Airway epithelial cell (primary cell): Measurements from ENCODE around the gene RNU4-1. TPM values are rescaled to one million over a fixed set of nuclear protein-coding genes. Genes with fewer than 3 reads are reported as not detected.

ENCODE experiments used
- total RNA-seq: library from RNA; depleted of rRNA; stranded (reverse); fragments of >200 nt; gene quantifications from 2 replicates; pipeline ENCODE4 v1.2.3, GENCODE V29; 2015

The RNU4-1 gene
- total RNA-seq = under 0.01 TPM in 2 replicates

GRCh38 chr12:120292661-120293531 lies at the start of gene RNU4-1:
Gene RNU4-1 (minus strand): TSS chr12:120293237.

GRCh38 chr12:120327593-120327992 lies 34.6 kb upstream of the RNU4-1 start, which contains the start of gene PLA2G1B:
Gene PLA2G1B (minus strand): TSS chr12:120327779. CDS start chr12:120327753, 26 bp downstream.

GRCh38 chr12:120301962-120302815 lies 9.2 kb upstream of the RNU4-1 start, which contains the start of gene SIRT4:
Gene SIRT4 (plus strand): TSS chr12:120302321. CDS start chr12:120303562, 1,241 bp downstream.

GRCh38 chr12:120265473-120266179 lies 27.4 kb downstream of the RNU4-1 start, which contains the start of gene PXN:
Gene PXN (minus strand): TSS chr12:120265730. CDS start chr12:120265629, 101 bp downstream.

Other genes starting within 250 kb of the RNU4-1 start
- 20.8 and 27.3 TPM in 2 replicates for gene RAB35, start 176.5 kb downstream of the RNU4-1 start, total RNA-seq
- gene GCN1, start 98.5 kb downstream of the RNU4-1 start, total RNA-seq = 60.8 and 79.6 TPM in 2 replicates
- gene RPLP0, start 92.1 kb downstream of the RNU4-1 start, total RNA-seq = 3,668 and 4,655 TPM in 2 replicates
- gene PXN, start 27.5 kb downstream of the RNU4-1 start, total RNA-seq = 91.9 and 113 TPM in 2 replicates
- under 0.01 TPM in 2 replicates for gene RNU4-2, start 1.3 kb downstream of the RNU4-1 start, total RNA-seq
- gene SIRT4, start 9.1 kb upstream of the RNU4-1 start, total RNA-seq = 1.5 TPM in 2 replicates
- gene PLA2G1B, start 34.5 kb upstream of the RNU4-1 start, total RNA-seq = not detected in 2 replicates
- not detected in 2 replicates for gene MSI1, start 75.9 kb upstream of the RNU4-1 start, total RNA-seq
- gene COX6A1, start 144.9 kb upstream of the RNU4-1 start, total RNA-seq = 633 and 734 TPM in 2 replicates
- 33.4 and 34.3 TPM in 2 replicates for gene TRIAP1, start 153.1 kb upstream of the RNU4-1 start, total RNA-seq
- gene GATC, start 153.2 kb upstream of the RNU4-1 start, total RNA-seq = 14.6 and 14.8 TPM in 2 replicates
- 145 and 151 TPM in 2 replicates for gene SRSF9, start 176.5 kb upstream of the RNU4-1 start, total RNA-seq
- gene DYNLL1, start 202.9 kb upstream of the RNU4-1 start, total RNA-seq = 392 and 421 TPM in 2 replicates
- gene COQ5, start 235.9 kb upstream of the RNU4-1 start, total RNA-seq = 22.2 and 27.7 TPM in 2 replicates
- gene RNF10, start 241.1 kb upstream of the RNU4-1 start, total RNA-seq = 66.5 and 90.9 TPM in 2 replicates